A549 (cell line): Measurements from ENCODE around the gene IDH3G. TPM values are rescaled to one million over a fixed set of nuclear protein-coding genes. Genes with fewer than 3 reads are reported as not detected.
A peak's percentile ranks its signal among the peaks of the same experiment; 100 is the strongest.

Source experiments
- ATAC-seq, 2 experiments: fragments of 200-7000 bp in 1 of 2; fragments of >200 bp in 1 of 2; cut with Nextera tagmentation in 1 of 2; cut with Tn5 transposase in 1 of 2; 3 replicates each; pipeline versions ENCODE4 v1.8.0 to v1.9.1; 2018 to 2020; ENCODE audit warnings: mild to moderate bottlenecking in 1 of 2, moderate library complexity in 1 of 2
- CTCF ChIA-PET: fragments of 300-600 bp; sonication (Branson Sonifier 250); formaldehyde crosslinking; extraction: SDS; loops from one replicate; lab custom pipeline; 2021; ENCODE audit warnings: antibody characterized with exemption, inconsistent platforms; lab: Yijun Ruan, JAX
- POLR2A ChIA-PET: fragments of 350-600 bp; formaldehyde crosslinking; extraction: SDS; loops from one replicate; lab custom pipeline; 2021; ENCODE audit warnings: antibody characterized with exemption, inconsistent platforms; lab: Yijun Ruan, JAX
- DNase-seq, 2 experiments: peaks; one replicate each; pipeline versions ENCODE4 v3.0.0 to v3.0.0-alpha.2; 2011 to 2016; ENCODE audit warnings: low read depth in 1 of 2, low spot score in 1 of 2
- FAIRE-seq: peaks from 2 replicates; lab custom pipeline; 2011; peaks lifted over from hg19 to GRCh38; lab: Jason Lieb, UNC
- H3K27ac ChIP-seq, 2 experiments: fragments of >200 bp; sonication (Bioruptor Twin); formaldehyde crosslinking; 3 replicates each; pipeline ENCODE4 v1.5.1; 2016 to 2017
- H3K4me1 ChIP-seq: fragments of >200 bp; sonication (Bioruptor Twin); formaldehyde crosslinking; 3 replicates; pipeline ENCODE4 v1.6.1; 2016
- H3K4me2 ChIP-seq: fragments of >200 bp; sonication (Bioruptor Twin); formaldehyde crosslinking; 3 replicates; pipeline ENCODE4 v1.6.1; 2016
- H3K4me3 ChIP-seq: fragments of >200 bp; sonication (Bioruptor Twin); formaldehyde crosslinking; 3 replicates; pipeline ENCODE4 v1.5.1; 2016
- H3K9me3 ChIP-seq: fragments of >200 bp; sonication (Bioruptor Twin); formaldehyde crosslinking; 3 replicates; pipeline ENCODE4 v1.6.1; 2016
- ATOH8 ChIP-seq: fragments of 250-450 bp; sonication (Bioruptor Pico); IDR thresholded peaks from 2 replicates; pipeline ENCODE4 v1.5.0; 2020; ENCODE audit warnings: low read depth, mild to moderate bottlenecking, moderate library complexity
- CEBPB ChIP-seq, 2 experiments: fragments of >200 bp in 1 of 2; sonication (Bioruptor Twin) in 1 of 2; formaldehyde crosslinking in 1 of 2; IDR thresholded peaks; 2 replicates each; pipeline ENCODE4 v1.6.1; 2012 to 2016
- CTCF ChIP-seq: fragments of >200 bp; sonication (Bioruptor Twin); formaldehyde crosslinking; IDR thresholded peaks from 3 replicates; pipeline ENCODE4 v1.5.1; 2016
- EHMT2 ChIP-seq: fragments of 200-600 bp; sonication (generic); IDR thresholded peaks from 2 replicates; pipeline ENCODE4 v1.6.1; 2016; ENCODE audit warnings: antibody characterized with exemption, low read depth, mild to moderate bottlenecking, moderate library complexity
- EP300 ChIP-seq, 2 experiments: fragments of >200 bp; sonication (Bioruptor Twin); formaldehyde crosslinking; IDR thresholded peaks; 2 replicates in 1 of 2; 3 replicates in 1 of 2; pipeline ENCODE4 v1.6.1; 2016 to 2017
- FOSB ChIP-seq: fragments of 250-450 bp; sonication (Bioruptor Pico); IDR thresholded peaks from 2 replicates; pipeline ENCODE4 v1.5.0; 2020; ENCODE audit warnings: mild to moderate bottlenecking, moderate library complexity
- GATA3 ChIP-seq: IDR thresholded peaks from 2 replicates; pipeline ENCODE4 v1.6.1; 2012; ENCODE audit warnings: borderline replicate concordance
- HES2 ChIP-seq: fragments of >200 bp; sonication (Bioruptor Twin); formaldehyde crosslinking; IDR thresholded peaks from 2 replicates; pipeline ENCODE4 v1.6.1; 2016
- HMGXB4 ChIP-seq: fragments of 250-450 bp; sonication (Bioruptor Pico); IDR thresholded peaks from 2 replicates; pipeline ENCODE4 v1.5.0; 2021; ENCODE audit warnings: mild to moderate bottlenecking, moderate library complexity, borderline replicate concordance
- HOXB13 ChIP-seq: fragments of 250-450 bp; sonication (Bioruptor Pico); IDR thresholded peaks from 2 replicates; pipeline ENCODE4 v1.5.0; 2020; ENCODE audit warnings: low read depth, mild to moderate bottlenecking, moderate library complexity
- HOXB5 ChIP-seq: fragments of 250-450 bp; sonication (Bioruptor Pico); IDR thresholded peaks from 2 replicates; pipeline ENCODE4 v1.5.0; 2020; ENCODE audit warnings: mild to moderate bottlenecking, moderate library complexity
- KDM1A ChIP-seq: fragments of 200-600 bp; sonication (generic); IDR thresholded peaks from 2 replicates; pipeline ENCODE4 v1.6.1; 2016; ENCODE audit warnings: low read depth, mild to moderate bottlenecking
- KDM5A ChIP-seq: fragments of 200-600 bp; sonication (generic); IDR thresholded peaks from 2 replicates; pipeline ENCODE4 v1.6.1; 2016; ENCODE audit warnings: antibody characterized with exemption, mild to moderate bottlenecking
- MAFK ChIP-seq: fragments of 450-650 bp; IDR thresholded peaks from 2 replicates; pipeline ENCODE4 v1.6.1; 2014; ENCODE audit not compliant: partially characterized antibody
- MAX ChIP-seq: IDR thresholded peaks from 2 replicates; pipeline ENCODE4 v1.6.1; 2012
- NFE2L2 ChIP-seq: fragments of 150-350 bp; conservative IDR thresholded peaks from 2 replicates; pipeline ENCODE4 v1.6.1; 2014; ENCODE audit warnings: low read length
- NPAS2 ChIP-seq: fragments of 250-450 bp; sonication (Bioruptor Pico); IDR thresholded peaks from 2 replicates; pipeline ENCODE4 v1.8.0; 2022; ENCODE audit warnings: mild to moderate bottlenecking, moderate library complexity, borderline replicate concordance
- PBX3 ChIP-seq: IDR thresholded peaks from 2 replicates; pipeline ENCODE4 v1.6.1; 2012
- POLR2AphosphoS2 ChIP-seq: conservative IDR thresholded peaks from 2 replicates; pipeline ENCODE4 v1.6.1; 2012; ENCODE audit warnings: low read length, improper control_type of control experiment, inconsistent platforms
- RAD21 ChIP-seq, 2 experiments: fragments of >200 bp in 1 of 2; sonication (Bioruptor Twin) in 1 of 2; formaldehyde crosslinking in 1 of 2; IDR thresholded peaks in 1 of 2; conservative IDR thresholded peaks in 1 of 2; 2 replicates in 1 of 2; 3 replicates in 1 of 2; pipeline ENCODE4 v1.6.1; 2012 to 2018; ENCODE audit warnings: inconsistent platforms in 1 of 2
- RARB ChIP-seq: fragments of 250-450 bp; sonication (Bioruptor Pico); IDR thresholded peaks from 2 replicates; pipeline ENCODE4 v1.8.0; 2021; ENCODE audit warnings: mild to moderate bottlenecking, moderate library complexity
- SREBF2 ChIP-seq: fragments of 450-650 bp; IDR thresholded peaks from 2 replicates; pipeline ENCODE4 v1.6.1; 2014; ENCODE audit warnings: mild to moderate bottlenecking, moderate library complexity
- USF2 ChIP-seq: fragments of 450-650 bp; IDR thresholded peaks from 2 replicates; pipeline ENCODE4 v1.6.1; 2014; ENCODE audit warnings: antibody characterized with exemption
- ZFP36 ChIP-seq: fragments of 450-650 bp; IDR thresholded peaks from 2 replicates; pipeline ENCODE4 v1.6.1; 2014; ENCODE audit warnings: borderline replicate concordance; ENCODE audit not compliant: partially characterized antibody
- ZNF302 ChIP-seq: fragments of 250-450 bp; sonication (Bioruptor Pico); IDR thresholded peaks from 2 replicates; pipeline ENCODE4 v1.9.0; 2021; ENCODE audit warnings: inconsistent platforms, mild to moderate bottlenecking, moderate library complexity
- WGBS: methylation state at CpG from one replicate; pipeline ENCODE4 v1.1.6; 2017; ENCODE audit errors: missing lambda C conversion rate; 5-methylcytosine and 5-hydroxymethylcytosine counted together
- polyA plus RNA-seq, 4 experiments: library from polyadenylated mRNA; depleted of rRNA in 3 of 4; stranded (reverse); fragments of >200 nt; fragmentation: RNase III in 1 of 4; extraction: RNeasy Plus Mini Kit Qiagen cat#74134 plus additional on column Dnase treatment in 1 of 4; gene quantifications; 2 replicates in 3 of 4; 3 replicates in 1 of 4; pipeline ENCODE4 v1.2.3, GENCODE V29; 2011 to 2017

The IDH3G gene
- polyA plus RNA-seq, 2 of the 4 experiments (the other 2 are of a cell fraction): 45.6 to 58.5 TPM

GRCh38 chrX:153800177-153800722 is 6.1 kb upstream of the IDH3G start:
- Histone ChIP-seq H3K9me3 (no peaks in the 10 kb centered on the region), H3K4me1 (peaks cover 8% of the 10 kb centered on the region; the same call in 1 of the 3 replicates), H3K27ac (no peak overlapping the region), H3K4me2 (no peak overlapping the region), H3K4me3 (no peak overlapping the region)
- POLR2A ChIA-PET: no interaction called here
- CTCF ChIA-PET: no interaction called here
- DNase-seq (no peak), FAIRE-seq (no peak), ATAC-seq (peak in 1 of 2 experiments; percentile 5; a peak in 1 of 6 replicates)
- 86% methylated on average over 12 of the region's 16 CpGs for WGBS
- no peak for TF ChIP-seq ZFP36
- no peak for TF ChIP-seq HOXB13 (CRISPR knock-in tag)
- no peak for TF ChIP-seq NFE2L2
- no peak for TF ChIP-seq HOXB5 (CRISPR knock-in tag)

- ATAC-seq: no peak
- CTCF ChIA-PET: interaction anchor here (1.4 kb wide), 1 partner anchor 85 kb away, joined by 4 read pairs; no protein-coding TSS in a partner anchor
- Histone ChIP-seq H3K4me3 (no peak overlapping the region), H3K4me1 (peaks cover 8% of the 10 kb centered on the region; the same call in 1 of the 3 replicates)
- TF ChIP-seq HMGXB4 (CRISPR knock-in tag) (no peak), POLR2AphosphoS2 (no peak), ATOH8 (CRISPR knock-in tag) (no peak), MAX (no peak), USF2 (no peak), SREBF2 (no peak)
- TF ChIP-seq, all 56 proteins: peak for 0
- POLR2A ChIA-PET: no interaction called here
- FAIRE-seq: peak; percentile 46
- Histone ChIP-seq H3K9me3 (no peaks in the 10 kb centered on the region), H3K27ac (no peak overlapping the region), H3K4me2 (no peak overlapping the region)
- DNase-seq: no peak
- WGBS: 93% methylated on average over 4 of the region's 5 CpGs
Measured at GRCh38 chrX:153799326-153799725, 5.2 kb upstream of the IDH3G start.

GRCh38 chrX:153797415-153798015 is 3.3 kb upstream of the IDH3G start:
- DNase-seq: no peak
- 93% methylated on average over 3 of the region's 15 CpGs for WGBS
- CTCF ChIA-PET: no interaction called here
- Histone ChIP-seq H3K9me3 (no peaks in the 10 kb centered on the region), H3K27ac (no peak overlapping the region), H3K4me2 (no peak overlapping the region), H3K4me1 (peaks cover 14% of the 10 kb centered on the region; the same call in 2 of the 3 replicates), H3K4me3 (no peak overlapping the region)
- POLR2A ChIA-PET: interaction anchor here (0.5 kb wide), 1 partner anchor 21 kb away, joined by 6 read pairs; no protein-coding TSS in a partner anchor
- FAIRE-seq: no peak
- ATAC-seq: no peak
- TF ChIP-seq EHMT2: no peak
- no peak for TF ChIP-seq KDM5A
- TF ChIP-seq SREBF2: no peak
- no peak for TF ChIP-seq HES2
- no peak for TF ChIP-seq NPAS2 (CRISPR knock-in tag)
- TF ChIP-seq GATA3: no peak
- TF ChIP-seq POLR2AphosphoS2: no peak
- no peak for TF ChIP-seq FOSB (CRISPR knock-in tag)
- TF ChIP-seq PBX3: no peak
- no peak for TF ChIP-seq ZNF302 (CRISPR knock-in tag)
- no peak for TF ChIP-seq CEBPB (IDR thresholded peaks at IDR 0.05)
- TF ChIP-seq CTCF: no peak
- no peak for TF ChIP-seq HOXB5 (CRISPR knock-in tag)
- no peak for TF ChIP-seq ZFP36
- no peak for TF ChIP-seq RARB
- TF ChIP-seq RAD21 (conservative IDR thresholded peaks at IDR 0.05 in 1 of 2, IDR thresholded peaks at IDR 0.05 in 1 of 2): no peak
- TF ChIP-seq EP300 (IDR thresholded peaks at IDR 0.05): no peak
- no peak for TF ChIP-seq MAFK
- TF ChIP-seq KDM1A: no peak
